Activated T-cell treated with anti-CD3 and anti-CD28 coated beads, Interleukin-2, amount 50 U/mL, for 48 hours (primary cell): ENCODE results near the gene SCN4B.

Source experiments
- DNase-seq, 2 experiments: peaks; one replicate each; pipeline ENCODE4 v3.0.0-alpha.2; 2020

SCN4B gene

GRCh38 chr11:118172356-118172755 is 19.7 kb upstream of the SCN4B start:
- no peak for DNase-seq

GRCh38 chr11:118171269-118172062 is 18.8 kb upstream of the SCN4B start:
- peak; percentile 83 for DNase-seq

GRCh38 chr11:118170882-118171268 is 18.3 kb upstream of the SCN4B start:
- DNase-seq: no peak

- no peak for DNase-seq
Observed at GRCh38 chr11:118170231-118170630, 17.6 kb upstream of the SCN4B start.

GRCh38 chr11:118169300-118170140 is 16.9 kb upstream of the SCN4B start:
- no peak for DNase-seq

GRCh38 chr11:118168751-118169150 is 16.1 kb upstream of the SCN4B start:
- DNase-seq: no peak

GRCh38 chr11:118168316-118168715 is 15.7 kb upstream of the SCN4B start:
- no peak for DNase-seq

GRCh38 chr11:118167906-118168305 is 15.3 kb upstream of the SCN4B start:
- no peak for DNase-seq

GRCh38 chr11:118167253-118167652 is 14.6 kb upstream of the SCN4B start:
- no peak for DNase-seq

- DNase-seq: no peak
Observed at GRCh38 chr11:118166641-118167040, 14.0 kb upstream of the SCN4B start.

- DNase-seq: no peak
Observed at GRCh38 chr11:118164885-118165284, 12.3 kb upstream of the SCN4B start.

GRCh38 chr11:118163494-118163893 is 10.9 kb upstream of the SCN4B start:
- no peak for DNase-seq

- no peak for DNase-seq
Observed at GRCh38 chr11:118162846-118163245, 10.2 kb upstream of the SCN4B start.

GRCh38 chr11:118161786-118162185 is 9.2 kb upstream of the SCN4B start:
- no peak for DNase-seq

- DNase-seq: no peak
Observed at GRCh38 chr11:118157186-118157895, 4.7 kb upstream of the SCN4B start.

- peak in 1 of 2 experiments; percentile 49 for DNase-seq
Observed at GRCh38 chr11:118156531-118157185, 4.0 kb upstream of the SCN4B start.

GRCh38 chr11:118155776-118156530 is 3.3 kb upstream of the SCN4B start:
- DNase-seq: no peak

GRCh38 chr11:118154641-118155040 is 2.0 kb upstream of the SCN4B start:
- DNase-seq: no peak

GRCh38 chr11:118153976-118154375 is 1.4 kb upstream of the SCN4B start:
- no peak for DNase-seq

GRCh38 chr11:118153516-118153915 is 893 bp upstream of the SCN4B start:
- DNase-seq: no peak

- DNase-seq: no peak
Observed at GRCh38 chr11:118152020-118152551, 537 bp downstream of the SCN4B start.

- no peak for DNase-seq
Observed at GRCh38 chr11:118151431-118151830, 1.2 kb downstream of the SCN4B start.
